Parathyroid adenoma (tissue), 2 donors: ENCODE data around the gene BCOR.

Experiments used
- H2AFZ ChIP-seq: fragments of 300-600 bp; sonication (generic); one replicate; pipeline ENCODE4 v1.7.0; 2017; ENCODE audit warnings: antibody characterized with exemption, mild to moderate bottlenecking
- H3K27ac ChIP-seq: fragments of 300-600 bp; sonication (generic); one replicate; pipeline ENCODE4 v1.7.0; 2017
- H3K27me3 ChIP-seq: fragments of 300-600 bp; sonication (generic); one replicate; pipeline ENCODE4 v1.7.0; 2017; ENCODE audit warnings: low read length; ENCODE audit not compliant: control insufficient read depth, insufficient read depth
- H3K36me3 ChIP-seq: fragments of 300-600 bp; sonication (generic); one replicate; pipeline ENCODE4 v1.7.0; 2017; ENCODE audit warnings: low read length; ENCODE audit not compliant: control insufficient read depth, insufficient read depth
- H3K4me1 ChIP-seq: fragments of 300-600 bp; sonication (generic); one replicate; pipeline ENCODE4 v1.7.0; 2017; ENCODE audit warnings: control low read depth
- H3K4me2 ChIP-seq: fragments of 300-600 bp; sonication (generic); one replicate; pipeline ENCODE4 v1.7.0; 2017; ENCODE audit warnings: low read length
- H3K4me3 ChIP-seq: fragments of 300-600 bp; sonication (generic); one replicate; pipeline ENCODE4 v1.7.0; 2017; ENCODE audit warnings: low read depth, low read length
- H3K79me2 ChIP-seq: fragments of 300-600 bp; sonication (generic); one replicate; pipeline ENCODE4 v1.7.0; 2017; ENCODE audit warnings: control low read depth
- H3K9ac ChIP-seq: fragments of 300-600 bp; sonication (generic); one replicate; pipeline ENCODE4 v1.7.0; 2017; ENCODE audit warnings: mild to moderate bottlenecking
- H3K9me3 ChIP-seq: fragments of 300-600 bp; sonication (generic); one replicate; pipeline ENCODE4 v1.7.0; 2017; ENCODE audit warnings: low read length; ENCODE audit not compliant: control insufficient read depth
- CTCF ChIP-seq: fragments of 300-600 bp; sonication (generic); IDR thresholded peaks from one replicate; pipeline ENCODE4 v1.7.0; 2017; ENCODE audit warnings: antibody characterized with exemption, mild to moderate bottlenecking
- donor health status: primary hyperparathyroidism.

Gene BCOR

GRCh38 chrX:40116925-40117324 is 19.2 kb upstream of the BCOR start:
- H3K27ac ChIP-seq: no peak overlapping the region
- H3K36me3 ChIP-seq: no peaks in the 10 kb centered on the region
- H3K9ac ChIP-seq: no peak overlapping the region
- H3K79me2 ChIP-seq: no peaks in the 10 kb centered on the region
- TF ChIP-seq CTCF: no peak
- no peaks in the 10 kb centered on the region for H3K27me3 ChIP-seq
- H3K4me3 ChIP-seq: no peak overlapping the region
- no peaks in the 10 kb centered on the region for H3K4me1 ChIP-seq
- H2AFZ ChIP-seq: no peak overlapping the region
- H3K4me2 ChIP-seq: no peak overlapping the region
- H3K9me3 ChIP-seq: no peaks in the 10 kb centered on the region

GRCh38 chrX:40112996-40113395 is 15.2 kb upstream of the BCOR start:
- H3K79me2 ChIP-seq: no peaks in the 10 kb centered on the region
- no peaks in the 10 kb centered on the region for H3K4me1 ChIP-seq
- H2AFZ ChIP-seq: no peak overlapping the region
- H3K4me2 ChIP-seq: no peak overlapping the region
- no peaks in the 10 kb centered on the region for H3K9me3 ChIP-seq
- H3K36me3 ChIP-seq: no peaks in the 10 kb centered on the region
- TF ChIP-seq CTCF: no peak
- no peak overlapping the region for H3K9ac ChIP-seq
- H3K4me3 ChIP-seq: no peak overlapping the region
- H3K27me3 ChIP-seq: no peaks in the 10 kb centered on the region
- no peak overlapping the region for H3K27ac ChIP-seq

GRCh38 chrX:40111868-40112267 is 14.1 kb upstream of the BCOR start:
- Histone ChIP-seq H3K4me3 (no peak overlapping the region), H3K36me3 (no peaks in the 10 kb centered on the region), H3K27ac (no peak overlapping the region), H2AFZ (no peak overlapping the region), H3K4me1 (peaks cover 2% of the 10 kb centered on the region), H3K79me2 (no peaks in the 10 kb centered on the region), H3K27me3 (no peaks in the 10 kb centered on the region), H3K4me2 (no peak overlapping the region), H3K9me3 (no peaks in the 10 kb centered on the region), H3K9ac (no peak overlapping the region)
- no peak for TF ChIP-seq CTCF

- Histone ChIP-seq H2AFZ (peak overlapping the region; percentile 69), H3K9me3 (no peaks in the 10 kb centered on the region), H3K27ac (peak overlapping the region; percentile 78), H3K4me3 (peak overlapping the region; percentile 57), H3K4me2 (peak overlapping the region; percentile 66), H3K79me2 (no peaks in the 10 kb centered on the region), H3K36me3 (no peaks in the 10 kb centered on the region), H3K4me1 (peaks cover 3% of the 10 kb centered on the region), H3K27me3 (no peaks in the 10 kb centered on the region), H3K9ac (no peak overlapping the region)
- TF ChIP-seq CTCF: no peak
Observed at GRCh38 chrX:40109288-40110008, 11.7 kb upstream of the BCOR start.

- no peaks in the 10 kb centered on the region for H3K9me3 ChIP-seq
- H3K4me3 ChIP-seq: peak overlapping the region; percentile 40
- peak overlapping the region; percentile 66 for H3K4me2 ChIP-seq
- TF ChIP-seq CTCF: no peak
- H3K27me3 ChIP-seq: no peaks in the 10 kb centered on the region
- no peak overlapping the region for H3K9ac ChIP-seq
- H2AFZ ChIP-seq: peak overlapping the region; percentile 69
- H3K27ac ChIP-seq: peak overlapping the region; percentile 78
- H3K36me3 ChIP-seq: no peaks in the 10 kb centered on the region
- no peaks in the 10 kb centered on the region for H3K79me2 ChIP-seq
- peaks cover 3% of the 10 kb centered on the region for H3K4me1 ChIP-seq
Observed at GRCh38 chrX:40108959-40109287, 11.2 kb upstream of the BCOR start.
